PC-3 (cell line): ENCODE data around the gene MT3. TPM values are rescaled to one million over a fixed set of nuclear protein-coding genes. Genes with fewer than 3 reads are reported as not detected.

Source experiments
- ATAC-seq: fragments of 200-7000 bp; cut with Tn5 transposase; 2 replicates; pipeline ENCODE4 v1.9.1; 2020; ENCODE audit warnings: mild to moderate bottlenecking, moderate library complexity
- BruUV-seq: library from RNA; stranded (reverse); fragments of 400-500 nt; replicated peaks from 2 replicates; lab custom pipeline; 2021; lab: Mats Ljungman, UMichigan
- CTCF ChIA-PET: fragments of 300-600 bp; sonication (Branson Sonifier 250); formaldehyde crosslinking; loops from one replicate; lab custom pipeline; 2022; ENCODE audit warnings: antibody characterized with exemption; lab: Charles Lee
- POLR2A ChIA-PET: fragments of 300-600 bp; sonication (Branson Sonifier 250); formaldehyde crosslinking; loops from one replicate; lab custom pipeline; 2022; ENCODE audit warnings: antibody characterized with exemption; ENCODE audit not compliant: unreplicated experiment; lab: Charles Lee
- DNase-seq: peaks from one replicate; pipeline ENCODE4 v3.0.0-alpha.2; 2015
- H2AFZ ChIP-seq: fragments of 300-600 bp; sonication (generic); 2 replicates; pipeline ENCODE4 v1.6.0; 2016; ENCODE audit warnings: antibody characterized with exemption, low read length
- H3F3A ChIP-seq: fragments of 300-600 bp; sonication (generic); one replicate; pipeline ENCODE4 v1.6.0; 2017; ENCODE audit warnings: antibody characterized with exemption, low read length, control low read depth, mild to moderate bottlenecking; ENCODE audit not compliant: unreplicated experiment
- H3K27ac ChIP-seq: fragments of 300-600 bp; sonication (generic); 2 replicates; pipeline ENCODE4 v1.5.1; 2016; ENCODE audit warnings: mild to moderate bottlenecking, low read length
- H3K27me3 ChIP-seq: fragments of 300-600 bp; sonication (generic); 2 replicates; pipeline ENCODE4 v1.6.1; 2016; ENCODE audit warnings: low read length, mixed read lengths
- H3K36me3 ChIP-seq: fragments of 300-600 bp; sonication (generic); 2 replicates; pipeline ENCODE4 v1.6.1; 2016; ENCODE audit warnings: low read depth, mixed run types, low read length, mixed read lengths
- H3K4me1 ChIP-seq: fragments of 300-600 bp; sonication (generic); 2 replicates; pipeline ENCODE4 v1.5.1; 2016; ENCODE audit warnings: low read length; ENCODE audit not compliant: insufficient read depth
- H3K4me2 ChIP-seq: fragments of 300-600 bp; sonication (generic); 2 replicates; pipeline ENCODE4 v1.6.0; 2016; ENCODE audit warnings: low read length
- H3K4me3 ChIP-seq: fragments of 300-600 bp; sonication (generic); 2 replicates; pipeline ENCODE4 v1.5.1; 2016; ENCODE audit warnings: mild to moderate bottlenecking, low read length, mixed read lengths
- H3K79me2 ChIP-seq: fragments of 300-600 bp; sonication (generic); 2 replicates; pipeline ENCODE4 v1.6.1; 2017; ENCODE audit warnings: low read length, mixed read lengths
- H3K9ac ChIP-seq: fragments of 300-600 bp; sonication (generic); 2 replicates; pipeline ENCODE4 v1.6.0; 2016; ENCODE audit warnings: mild to moderate bottlenecking, low read length
- H3K9me2 ChIP-seq: fragments of 300-600 bp; sonication (generic); replicated peaks from 2 replicates; pipeline ENCODE4 v1.6.1; 2016; ENCODE audit warnings: mixed run types, low read length, mixed read lengths
- H3K9me3 ChIP-seq: fragments of 300-600 bp; sonication (generic); 2 replicates; pipeline ENCODE4 v1.6.1; 2016; ENCODE audit warnings: low read length, mixed read lengths
- H4K20me1 ChIP-seq: fragments of 300-600 bp; sonication (generic); 2 replicates; pipeline ENCODE4 v1.6.1; 2016; ENCODE audit warnings: low read length, mixed read lengths
- CTCF ChIP-seq: fragments of 300-600 bp; sonication (generic); conservative IDR thresholded peaks from 2 replicates; pipeline ENCODE4 v1.5.1; 2017; ENCODE audit warnings: antibody characterized with exemption, low read depth, mild to moderate bottlenecking, low read length
- EZH2 ChIP-seq: fragments of 300-600 bp; sonication (generic); IDR thresholded peaks from one replicate; pipeline ENCODE4 v1.6.1; 2017; ENCODE audit warnings: antibody characterized with exemption, mild to moderate bottlenecking, low read length; ENCODE audit not compliant: unreplicated experiment
- EZH2phosphoT487 ChIP-seq: fragments of 300-600 bp; sonication (generic); IDR thresholded peaks from 2 replicates; pipeline ENCODE4 v1.6.1; 2018; ENCODE audit warnings: mild to moderate bottlenecking, antibody characterized with exemption, low read length, borderline replicate concordance
- intact Hi-C: fragments of 100-400 bp; cut with micrococcal nuclease; formaldehyde crosslinking; loops from 2 replicates; pipeline ENCODE4 v1.9.0; 2023
- total RNA-seq: library from RNA; depleted of rRNA; stranded (reverse); fragments of >200 nt; gene quantifications from 2 replicates; pipeline ENCODE4 v1.2.3, GENCODE V29; 2014

MT3 gene
- total RNA-seq, 1 experiment from 2014 or later, result not detected

DNA sequence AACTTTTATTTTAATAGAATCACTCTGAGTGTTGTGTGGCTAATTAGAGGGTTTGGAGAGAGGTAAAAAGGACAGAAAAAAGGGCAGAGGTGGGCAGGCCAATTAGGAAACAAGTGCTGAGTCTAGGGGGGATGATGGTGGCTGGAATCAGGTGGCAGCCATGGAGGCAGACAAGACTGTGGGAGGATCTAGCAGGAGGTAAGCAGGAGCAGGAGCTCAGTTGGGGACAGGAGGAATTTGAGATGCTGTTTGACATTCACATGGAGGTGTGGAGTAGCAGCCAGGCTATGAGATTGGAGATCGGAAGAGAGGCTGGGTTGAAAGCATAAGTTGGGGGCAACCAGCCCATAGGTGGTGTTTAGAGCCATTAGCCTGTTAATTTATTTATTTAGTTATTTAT, 28.2 kb upstream of the MT3 start:
- no peak for DNase-seq
- TF ChIP-seq EZH2 (no peak), CTCF (no peak), EZH2phosphoT487 (no peak)
- no peak overlapping the region for H2AFZ ChIP-seq
- H3K27ac ChIP-seq, result no peak overlapping the region
- H3K9me3 ChIP-seq, result no peaks in the 10 kb centered on the region
- H3K9me2 ChIP-seq, result no peaks in the 10 kb centered on the region
- no peaks in the 10 kb centered on the region for H4K20me1 ChIP-seq
- H3K36me3 ChIP-seq, result no peaks in the 10 kb centered on the region
- H3K4me1 ChIP-seq, result no peaks in the 10 kb centered on the region; the same call in 1 of the 2 replicates
- no peaks in the 10 kb centered on the region for H3K79me2 ChIP-seq
- intact Hi-C loops, result no loop called here
- ChIA-PET POLR2A (no interaction called here), CTCF (no interaction called here)
- no peak for ATAC-seq
- no peak overlapping the region for H3K4me3 ChIP-seq
- H3K27me3 ChIP-seq, result no peaks in the 10 kb centered on the region
- no peak overlapping the region for H3K9ac ChIP-seq
- no TSS peak for BruUV-seq
- H3F3A ChIP-seq, result no peaks in the 10 kb centered on the region
- H3K4me2 ChIP-seq, result no peak overlapping the region

- Histone ChIP-seq H3K79me2 (no peaks in the 10 kb centered on the region), H3K4me2 (no peak within 1 kb of the TSS), H3K9me3 (no peaks in the 10 kb centered on the region), H3K36me3 (no peaks in the 10 kb centered on the region), H2AFZ (no peak within 1 kb of the TSS), H3K4me1 (no peaks in the 10 kb centered on the region), H3K4me3 (no peak within 1 kb of the TSS), H3K9me2 (no peaks in the 10 kb centered on the region), H4K20me1 (no peaks in the 10 kb centered on the region), H3K9ac (no peak within 1 kb of the TSS), H3F3A (no peaks in the 10 kb centered on the region), H3K27ac (no peak within 1 kb of the TSS), H3K27me3 (no peaks in the 10 kb centered on the region)
- no peak for TF ChIP-seq CTCF
- no peak for TF ChIP-seq EZH2phosphoT487
- no peak for TF ChIP-seq EZH2
- intact Hi-C loops, result no loop called here
- ATAC-seq (no peak), DNase-seq (no peak)
- POLR2A ChIA-PET, result no interaction called here
- no TSS peak for BruUV-seq
- CTCF ChIA-PET, result no interaction called here
Measured at GRCh38 chr16:56564793-56565477, 24.4 kb upstream of the MT3 start, which contains the start of gene MT4. TSS of gene MT4 (plus strand) at chr16:56565073. CDS start at chr16:56565129, 56 bp downstream.

DNA sequence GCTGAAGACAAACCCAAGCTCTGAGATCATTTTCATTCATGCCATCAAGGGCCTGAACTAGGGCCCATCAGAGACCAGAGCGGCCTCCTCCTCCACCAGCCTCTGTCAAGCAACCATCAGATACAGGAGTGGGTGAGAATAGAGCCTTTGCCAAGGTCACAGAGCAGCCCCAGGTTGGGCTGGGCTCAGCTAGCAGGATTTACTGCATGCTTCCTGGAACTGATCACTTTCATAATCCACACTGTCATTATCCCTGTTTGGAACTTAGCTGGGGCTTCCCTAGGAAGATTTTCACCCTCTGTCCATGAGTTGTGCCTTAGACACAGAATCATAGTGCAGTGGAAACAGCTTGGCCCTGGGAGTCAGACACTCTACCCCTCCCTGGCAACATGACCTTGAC, 19.4 kb upstream of the MT3 start:
- Histone ChIP-seq H3K27me3 (no peaks in the 10 kb centered on the region), H3K36me3 (no peaks in the 10 kb centered on the region), H3K4me2 (no peak overlapping the region), H3F3A (no peaks in the 10 kb centered on the region), H3K4me1 (no peaks in the 10 kb centered on the region), H3K27ac (no peak overlapping the region), H3K9me3 (no peaks in the 10 kb centered on the region), H2AFZ (no peak overlapping the region), H3K9me2 (no peaks in the 10 kb centered on the region), H3K4me3 (no peak overlapping the region), H3K9ac (no peak overlapping the region), H3K79me2 (no peaks in the 10 kb centered on the region), H4K20me1 (no peaks in the 10 kb centered on the region)
- CTCF ChIA-PET, result interaction anchor here (0.5 kb wide), 1 partner anchor 23 kb away, joined by 3 read pairs; no protein-coding TSS in a partner anchor
- intact Hi-C loops, result no loop called here
- TF ChIP-seq EZH2phosphoT487, result no peak
- TF ChIP-seq CTCF, result no peak
- TF ChIP-seq EZH2, result no peak
- ATAC-seq, result no peak
- POLR2A ChIA-PET, result no interaction called here
- BruUV-seq, result no TSS peak
- no peak for DNase-seq
